OCI-M1 (cell line): Measurements from ENCODE around the gene ATXN1.
"Not testable (repeated sequence)": the region's sequence is repeated elsewhere in the genome, so short reads cannot be mapped to it uniquely, and the experiment has no call there.

Experiments
- DNase-seq: peaks from one replicate; lab custom pipeline; 2025; lab: John Stamatoyannopoulos, UW

ATXN1 gene

GRCh38 chr6:16615215-16615614, 146.0 kb downstream of the ATXN1 start:
- DNase-seq, result not testable (repeated sequence)

- not testable (repeated sequence) for DNase-seq
Measured at GRCh38 chr6:16614143-16614542, 147.1 kb downstream of the ATXN1 start.

GRCh38 chr6:16613504-16613903, 147.8 kb downstream of the ATXN1 start:
- DNase-seq, result not testable (repeated sequence)

GRCh38 chr6:16608444-16608843, 152.8 kb downstream of the ATXN1 start:
- no peak for DNase-seq

GRCh38 chr6:16602035-16602434, 159.2 kb downstream of the ATXN1 start:
- no peak for DNase-seq

- no peak for DNase-seq
Measured at GRCh38 chr6:16600701-16601100, 160.6 kb downstream of the ATXN1 start.

GRCh38 chr6:16600026-16600425, 161.2 kb downstream of the ATXN1 start:
- no peak for DNase-seq

GRCh38 chr6:16596616-16597331, 164.5 kb downstream of the ATXN1 start:
- no peak for DNase-seq

- no peak for DNase-seq
Measured at GRCh38 chr6:16595514-16596120, 165.6 kb downstream of the ATXN1 start.

GRCh38 chr6:16594849-16595248, 166.4 kb downstream of the ATXN1 start:
- DNase-seq, result no peak

GRCh38 chr6:16592223-16592911, 168.9 kb downstream of the ATXN1 start:
- no peak for DNase-seq

- DNase-seq, result no peak
Measured at GRCh38 chr6:16591396-16592222, 169.7 kb downstream of the ATXN1 start.

- peak; percentile 65 for DNase-seq
Measured at GRCh38 chr6:16585805-16586204, 175.5 kb downstream of the ATXN1 start.

- peak; percentile 75 for DNase-seq
Measured at GRCh38 chr6:16583144-16583762, 178.0 kb downstream of the ATXN1 start.

GRCh38 chr6:16582446-16583143, 178.7 kb downstream of the ATXN1 start:
- DNase-seq, result peak; percentile 46

GRCh38 chr6:16578695-16579285, 182.5 kb downstream of the ATXN1 start:
- DNase-seq, result no peak

GRCh38 chr6:16576451-16577368, 184.6 kb downstream of the ATXN1 start:
- peak; percentile 11 for DNase-seq

- no peak for DNase-seq
Measured at GRCh38 chr6:16575655-16576054, 185.6 kb downstream of the ATXN1 start.

GRCh38 chr6:16572943-16573342, 188.3 kb downstream of the ATXN1 start:
- DNase-seq, result no peak

- no peak for DNase-seq
Measured at GRCh38 chr6:16572317-16572716, 188.9 kb downstream of the ATXN1 start.
